SJSA1 (cell line): ENCODE data around the gene SCN3B. TPM values are rescaled to one million over a fixed set of nuclear protein-coding genes. Genes with fewer than 3 reads are reported as not detected.

Experiments
- DNase-seq, 2 experiments: peaks; one replicate each; pipeline ENCODE4 v3.0.0-alpha.2; 2015 to 2020; ENCODE audit warnings: low spot score in 2 of 2, low read depth in 1 of 2
- H3K27ac ChIP-seq: fragments of 250-450 bp; sonication (Bioruptor Pico); 2 replicates; pipeline ENCODE4 v1.5.1; 2020; ENCODE audit warnings: mild to moderate bottlenecking, moderate library complexity
- H3K27me3 ChIP-seq: fragments of 250-450 bp; sonication (Bioruptor Pico); replicated peaks from 2 replicates; pipeline ENCODE4 v1.5.1; 2020; ENCODE audit warnings: mild to moderate bottlenecking, moderate library complexity
- H3K36me3 ChIP-seq: fragments of 250-450 bp; sonication (Bioruptor Pico); 2 replicates; pipeline ENCODE4 v1.5.1; 2020; ENCODE audit warnings: mild to moderate bottlenecking
- H3K4me1 ChIP-seq: fragments of 250-450 bp; sonication (Bioruptor Pico); replicated peaks from 2 replicates; pipeline ENCODE4 v1.6.1; 2021; ENCODE audit warnings: mild to moderate bottlenecking
- H3K4me3 ChIP-seq: fragments of 250-450 bp; sonication (Bioruptor Pico); 2 replicates; pipeline ENCODE4 v1.5.1; 2020; ENCODE audit warnings: mild to moderate bottlenecking
- H3K9me3 ChIP-seq: fragments of 250-450 bp; sonication (Bioruptor Pico); replicated peaks from 2 replicates; pipeline ENCODE4 v1.5.1; 2020; ENCODE audit warnings: mild to moderate bottlenecking
- total RNA-seq: library from RNA; depleted of rRNA; stranded (reverse); fragments of >200 nt; shearing (Covaris generic); gene quantifications from 2 replicates; pipeline ENCODE4 v1.2.3, GENCODE V29; 2014

The SCN3B gene
- total RNA-seq, 1 experiment from 2014 or later = 0.18 TPM

DNA sequence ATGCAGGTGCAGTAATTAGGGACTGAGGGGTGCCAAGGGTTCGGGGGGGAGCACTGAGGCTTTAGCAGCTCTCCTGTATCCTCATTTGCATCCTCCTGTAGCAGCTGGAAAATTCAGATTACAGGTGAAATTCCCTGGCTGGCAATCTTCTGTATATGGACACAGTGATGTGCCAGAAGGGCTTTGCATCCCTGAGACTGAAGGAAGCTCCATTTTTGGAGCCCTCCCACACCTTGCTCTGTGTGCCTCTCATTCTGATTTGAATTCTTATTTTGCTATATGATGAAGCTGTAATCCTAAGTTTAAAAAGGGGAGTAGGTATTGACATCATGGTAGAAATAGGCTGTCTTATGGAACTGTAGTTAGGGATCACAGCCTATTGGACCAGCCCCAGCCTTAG, 46.6 kb downstream of the SCN3B start:
- Histone ChIP-seq H3K36me3 (no peaks in the 10 kb centered on the region), H3K9me3 (no peaks in the 10 kb centered on the region), H3K27ac (no peak overlapping the region), H3K27me3 (no peaks in the 10 kb centered on the region), H3K4me3 (no peak overlapping the region), H3K4me1 (no peaks in the 10 kb centered on the region)
- DNase-seq = no peak

DNA sequence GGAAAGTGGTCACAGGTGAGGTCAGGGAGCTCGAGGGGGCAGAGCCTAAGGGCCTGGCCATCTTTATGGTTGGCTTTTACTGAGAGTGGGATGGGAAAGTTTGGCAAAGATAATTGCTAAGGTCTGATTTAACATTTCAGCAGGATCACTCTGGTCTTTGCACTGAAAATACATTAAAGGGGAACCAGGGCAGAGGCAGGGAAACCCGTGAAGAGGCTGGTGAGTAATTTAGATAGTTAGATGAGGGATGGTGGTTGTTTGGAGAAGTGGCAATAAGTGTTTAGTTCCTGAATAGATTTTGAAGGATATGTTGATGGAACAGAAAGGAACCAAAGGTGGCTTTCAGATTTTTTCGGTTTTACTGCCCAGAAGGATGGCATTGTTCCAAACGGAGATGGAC, 50.8 kb downstream of the SCN3B start:
- Histone ChIP-seq H3K36me3 (no peaks in the 10 kb centered on the region), H3K27me3 (no peaks in the 10 kb centered on the region), H3K27ac (no peak overlapping the region), H3K4me3 (no peak overlapping the region), H3K4me1 (no peaks in the 10 kb centered on the region), H3K9me3 (no peaks in the 10 kb centered on the region)
- no peak for DNase-seq

DNA sequence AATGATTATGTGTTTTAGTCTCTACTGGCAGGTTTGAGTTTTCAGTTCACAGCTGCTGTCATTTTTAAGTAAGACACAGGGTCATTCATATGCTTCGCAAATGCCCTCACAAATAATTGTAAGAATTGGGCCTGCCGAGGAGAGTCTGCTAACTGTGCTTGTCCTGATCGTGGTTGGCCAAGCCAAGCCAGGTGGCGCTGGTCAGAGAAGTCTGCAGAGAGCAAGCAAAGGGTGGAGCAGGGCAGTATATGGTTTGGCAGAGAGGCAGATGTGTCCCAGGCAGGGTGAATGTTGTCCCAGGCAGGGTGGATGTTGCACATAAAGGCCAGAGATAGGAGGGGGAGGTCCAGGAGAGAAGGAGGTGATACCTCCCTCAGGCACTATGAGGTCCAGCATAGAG, 52.7 kb downstream of the SCN3B start:
- H3K27ac ChIP-seq = no peak overlapping the region

DNA sequence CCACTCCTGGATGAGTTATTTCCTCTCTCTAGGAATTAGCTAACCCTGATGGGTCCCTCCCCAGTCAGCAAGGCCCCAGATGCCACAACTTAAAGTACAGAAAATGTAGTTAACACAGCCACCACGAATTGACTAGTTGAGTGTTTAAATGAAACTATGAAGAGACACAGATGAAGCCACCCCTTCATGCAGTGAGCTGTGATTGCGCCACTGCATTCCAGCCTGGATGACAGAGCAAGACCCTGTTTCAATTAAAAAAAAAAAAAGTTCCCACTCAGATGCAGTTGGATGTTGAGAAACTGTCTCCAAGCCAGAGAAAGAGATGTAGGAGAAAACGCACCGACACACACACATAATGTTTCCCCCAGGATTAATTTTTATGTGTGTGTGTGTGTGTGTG, 53.3 kb downstream of the SCN3B start:
- DNase-seq = no peak
- Histone ChIP-seq H3K27ac (no peak overlapping the region), H3K36me3 (no peaks in the 10 kb centered on the region), H3K4me1 (no peaks in the 10 kb centered on the region), H3K9me3 (no peaks in the 10 kb centered on the region), H3K27me3 (no peaks in the 10 kb centered on the region), H3K4me3 (no peak overlapping the region)

More for the DNA sequence above, 52.7 kb downstream of the SCN3B start:
- no peaks in the 10 kb centered on the region for H3K9me3 ChIP-seq
- no peaks in the 10 kb centered on the region for H3K36me3 ChIP-seq
- no peaks in the 10 kb centered on the region for H3K27me3 ChIP-seq
- no peak overlapping the region for H3K4me3 ChIP-seq
- no peak for DNase-seq
- H3K4me1 ChIP-seq = no peaks in the 10 kb centered on the region

DNA sequence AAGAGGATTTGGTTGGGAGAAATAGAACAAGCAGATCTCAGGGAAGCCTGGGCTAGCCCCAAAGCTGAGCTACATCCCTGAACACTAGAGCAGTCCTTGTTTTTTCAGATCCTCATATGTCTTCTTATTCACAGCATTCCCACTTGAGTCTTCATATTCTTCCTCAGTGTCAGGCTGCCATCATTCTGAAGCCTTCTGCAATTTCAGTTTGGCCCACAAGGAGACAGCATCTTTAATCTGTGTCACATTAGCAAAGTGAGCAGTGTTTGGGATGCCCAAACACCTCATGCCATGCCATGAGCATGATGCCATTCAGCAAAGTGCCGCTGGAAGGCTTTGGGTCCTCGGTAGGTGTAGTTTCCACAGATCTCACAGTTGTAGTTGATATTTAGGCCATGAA, 56.6 kb downstream of the SCN3B start:
- DNase-seq = no peak
- H3K9me3 ChIP-seq = no peaks in the 10 kb centered on the region

DNA sequence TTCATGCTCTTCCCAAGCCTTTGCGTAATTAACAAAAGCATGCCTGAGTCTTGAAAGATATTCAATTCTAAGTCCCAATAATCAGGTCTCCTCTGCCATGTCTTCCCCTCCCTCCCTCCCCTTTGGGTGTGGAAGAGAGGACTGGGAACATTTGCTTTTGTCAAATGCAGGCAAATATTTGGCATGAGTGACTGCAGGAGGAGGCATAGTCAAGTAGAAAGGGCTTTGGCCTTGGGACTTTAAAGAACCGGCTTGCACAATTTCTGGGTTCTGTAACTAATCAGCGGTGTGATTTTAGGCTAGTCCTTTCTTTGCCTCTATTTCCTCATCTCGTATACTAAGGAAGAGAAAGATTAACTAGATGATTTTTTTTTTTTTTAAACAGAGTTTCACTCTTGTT, 59.5 kb downstream of the SCN3B start:
- no peak overlapping the region for H3K4me3 ChIP-seq
- H3K27me3 ChIP-seq = no peaks in the 10 kb centered on the region
- no peak overlapping the region for H3K27ac ChIP-seq
- no peaks in the 10 kb centered on the region for H3K36me3 ChIP-seq
- no peak for DNase-seq
- peaks cover 5% of the 10 kb centered on the region; the same call in 1 of the 2 replicates for H3K4me1 ChIP-seq
- no peaks in the 10 kb centered on the region for H3K9me3 ChIP-seq

More for the DNA sequence above, 56.6 kb downstream of the SCN3B start:
- H3K4me1 ChIP-seq = no peaks in the 10 kb centered on the region
- H3K36me3 ChIP-seq = no peaks in the 10 kb centered on the region
- H3K27me3 ChIP-seq = no peaks in the 10 kb centered on the region
- no peak overlapping the region for H3K4me3 ChIP-seq
- H3K27ac ChIP-seq = no peak overlapping the region

DNA sequence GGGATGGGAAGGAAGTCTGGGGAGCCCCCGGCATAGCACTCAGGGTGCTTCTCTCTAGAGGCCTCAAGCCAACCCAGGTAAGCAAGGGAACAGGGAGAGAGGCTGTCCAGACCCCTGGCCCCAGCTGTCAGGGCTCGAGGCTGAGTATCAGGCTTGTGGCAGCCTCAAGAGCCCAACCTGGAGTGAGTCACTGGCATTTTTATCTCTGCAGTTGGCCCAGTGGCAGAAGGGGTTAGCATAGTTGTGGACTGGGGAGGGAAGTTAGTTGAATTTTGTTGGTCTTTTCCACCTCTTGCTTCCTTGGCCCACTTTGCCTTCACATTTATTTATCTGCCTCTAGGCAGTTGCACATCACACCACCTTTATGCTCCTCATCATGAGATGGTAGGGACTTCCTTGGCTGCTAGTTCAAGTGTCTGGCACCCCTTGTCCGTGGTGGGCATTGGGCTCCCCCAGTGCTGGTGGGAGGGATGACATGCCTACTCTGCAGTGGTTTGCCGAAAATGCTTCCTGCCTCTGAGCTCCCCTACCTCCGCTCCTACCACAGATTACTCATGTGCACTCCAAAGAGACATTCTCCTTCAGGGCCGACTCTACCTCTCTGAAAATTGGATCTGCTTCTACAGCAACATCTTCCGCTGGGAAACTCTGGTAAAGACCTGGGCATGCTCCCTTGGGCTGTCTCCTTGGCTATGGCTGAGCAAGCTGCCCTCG, 60.1 kb downstream of the SCN3B start:
- H3K27ac ChIP-seq = no peak overlapping the region

DNA sequence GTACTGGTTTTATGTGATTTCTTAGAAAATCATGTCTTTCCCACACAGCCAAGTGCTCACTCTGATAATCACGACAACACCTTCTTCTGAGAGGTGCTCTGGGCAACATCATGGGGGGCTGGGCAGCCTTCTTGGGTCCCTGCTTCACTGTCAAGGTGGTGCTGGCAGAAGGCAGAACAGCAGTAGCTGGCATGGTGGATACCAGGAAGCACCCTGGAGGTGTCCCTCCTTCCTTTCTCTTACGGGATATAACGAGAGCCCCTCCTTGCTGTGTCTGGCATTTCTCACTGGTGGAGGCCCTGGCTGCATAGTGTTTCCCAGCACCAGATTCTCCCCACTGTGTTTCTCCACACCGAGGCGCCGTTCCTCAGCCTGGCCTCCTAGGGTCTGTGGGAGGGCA, 60.9 kb downstream of the SCN3B start:
- no peak overlapping the region for H3K27ac ChIP-seq
- H3K9me3 ChIP-seq = no peaks in the 10 kb centered on the region
- no peak for DNase-seq
- H3K4me1 ChIP-seq = peaks cover 5% of the 10 kb centered on the region; the same call in 1 of the 2 replicates
- H3K36me3 ChIP-seq = no peaks in the 10 kb centered on the region
- H3K4me3 ChIP-seq = no peak overlapping the region
- H3K27me3 ChIP-seq = no peaks in the 10 kb centered on the region

More for the DNA sequence above, 60.1 kb downstream of the SCN3B start:
- Histone ChIP-seq H3K27me3 (no peaks in the 10 kb centered on the region), H3K4me3 (no peak overlapping the region), H3K4me1 (peaks cover 5% of the 10 kb centered on the region; the same call in 1 of the 2 replicates), H3K9me3 (no peaks in the 10 kb centered on the region), H3K36me3 (no peaks in the 10 kb centered on the region)
- no peak for DNase-seq

DNA sequence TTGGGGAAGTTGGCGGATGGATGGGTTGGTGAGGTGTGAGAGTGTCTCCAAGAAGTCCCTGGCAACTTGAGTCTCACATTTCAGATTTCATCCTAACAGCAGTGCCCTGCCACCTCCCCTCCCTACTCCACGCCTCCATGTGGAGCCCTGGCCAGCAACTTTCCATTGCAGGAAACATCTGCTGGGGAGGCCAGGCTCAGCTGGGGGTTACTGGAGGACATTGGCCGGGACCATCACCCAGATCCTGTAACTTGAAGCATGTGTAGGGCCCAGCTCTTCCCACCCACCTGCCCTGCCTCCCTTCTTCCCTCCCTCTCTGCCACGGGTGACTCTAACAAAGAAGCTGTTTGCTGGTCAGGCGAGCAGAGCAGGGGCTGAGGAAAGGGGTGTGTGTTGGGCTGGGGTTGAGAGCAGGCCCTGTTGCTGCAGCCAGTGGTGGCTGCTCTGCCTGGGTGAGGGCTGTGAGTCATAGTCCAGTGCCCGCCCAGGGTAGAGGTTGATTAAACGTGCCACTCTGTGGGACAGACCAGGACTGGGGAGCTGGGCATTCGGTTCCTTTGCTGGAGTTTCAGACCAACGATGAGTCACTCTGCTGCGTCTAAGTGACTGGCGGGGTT, 64.0 kb downstream of the SCN3B start:
- H3K36me3 ChIP-seq = no peaks in the 10 kb centered on the region
- no peaks in the 10 kb centered on the region for H3K27me3 ChIP-seq
- peak; percentile 3 to 51 for DNase-seq
- H3K9me3 ChIP-seq = no peaks in the 10 kb centered on the region
- H3K4me3 ChIP-seq = no peak overlapping the region
- H3K27ac ChIP-seq = no peak overlapping the region
- peaks cover 5% of the 10 kb centered on the region; the same call in 1 of the 2 replicates for H3K4me1 ChIP-seq

DNA sequence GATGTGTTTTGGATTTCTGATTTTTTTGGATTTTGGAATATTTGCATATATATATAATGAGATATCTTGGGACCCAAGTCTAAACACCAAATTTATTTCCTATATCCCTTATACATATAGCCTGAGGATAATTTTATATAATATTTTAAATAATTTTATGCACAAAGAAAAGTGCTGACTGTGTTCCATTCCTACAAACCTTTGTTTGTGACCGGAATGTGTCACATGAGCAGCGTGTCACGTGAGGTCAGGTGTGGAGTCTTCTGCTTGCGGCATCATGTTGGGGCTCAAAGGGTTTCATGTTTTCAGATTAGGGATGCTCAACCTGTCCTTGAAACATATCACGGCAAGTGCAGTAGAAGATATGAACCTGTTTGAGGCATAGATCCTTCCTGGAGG, 65.6 kb downstream of the SCN3B start:
- Histone ChIP-seq H3K36me3 (no peaks in the 10 kb centered on the region), H3K4me1 (peaks cover 5% of the 10 kb centered on the region; the same call in 1 of the 2 replicates), H3K9me3 (no peaks in the 10 kb centered on the region), H3K4me3 (no peak overlapping the region), H3K27me3 (no peaks in the 10 kb centered on the region), H3K27ac (no peak overlapping the region)
- DNase-seq = no peak

DNA sequence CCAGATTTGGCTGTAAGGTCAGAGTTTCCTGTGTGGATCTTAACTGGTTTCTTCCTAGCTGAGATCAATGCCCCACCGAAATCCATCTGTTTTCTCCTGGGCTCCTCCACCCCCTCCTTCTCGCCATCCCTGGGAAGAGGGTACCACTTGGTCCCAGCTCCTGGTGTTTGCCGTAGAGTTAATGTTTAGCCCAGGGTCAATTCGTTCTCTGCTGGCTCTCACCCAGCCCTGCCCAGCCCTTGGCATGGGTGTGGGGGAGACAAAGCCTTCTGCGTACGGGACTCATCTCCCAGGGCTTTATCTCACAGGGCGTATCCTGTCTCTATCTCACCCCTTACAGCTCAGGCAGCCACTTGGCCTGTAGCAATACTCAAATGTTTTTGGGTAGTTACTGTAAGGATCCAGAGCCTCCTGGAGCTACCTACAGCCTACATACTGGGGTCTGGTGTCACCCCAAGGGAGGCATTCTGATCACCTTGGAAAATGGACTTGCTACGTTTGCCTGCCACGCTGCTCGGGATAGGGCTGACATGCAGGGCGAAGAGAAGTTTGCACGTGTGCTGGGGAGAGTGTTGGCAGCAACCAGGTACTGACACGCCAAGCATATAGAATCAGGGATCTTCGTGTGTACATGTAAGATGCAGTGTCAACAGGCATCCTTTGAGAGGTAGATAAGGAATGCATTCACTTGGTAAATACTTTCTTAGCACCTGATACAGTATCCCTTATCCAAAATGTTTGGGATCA, 66.1 kb downstream of the SCN3B start:
- H3K27ac ChIP-seq = no peak overlapping the region
- H3K4me1 ChIP-seq = peaks cover 5% of the 10 kb centered on the region; the same call in 1 of the 2 replicates
- no peak for DNase-seq
- no peaks in the 10 kb centered on the region for H3K9me3 ChIP-seq
- no peaks in the 10 kb centered on the region for H3K27me3 ChIP-seq
- H3K36me3 ChIP-seq = no peaks in the 10 kb centered on the region
- no peak overlapping the region for H3K4me3 ChIP-seq

DNA sequence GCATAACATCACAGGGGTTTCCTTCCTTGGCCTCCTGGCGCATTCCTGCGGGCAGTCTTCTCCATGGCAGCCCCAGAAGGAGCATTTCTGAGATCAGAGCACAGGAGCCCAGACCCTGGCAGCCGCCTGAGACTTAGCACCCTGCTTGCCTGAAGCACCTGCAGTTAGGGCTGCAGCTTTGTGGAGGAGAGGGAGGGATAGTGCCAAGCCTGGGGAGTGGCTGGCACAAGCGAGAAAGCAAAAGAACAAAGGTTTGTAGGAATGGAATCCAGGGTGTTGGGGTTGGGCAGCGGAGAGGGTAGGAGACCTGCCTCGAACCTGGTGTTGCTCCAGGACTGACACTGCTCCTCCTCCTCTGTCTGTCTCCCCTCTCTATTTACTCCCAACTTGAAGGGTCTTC, 66.9 kb downstream of the SCN3B start:
- H3K9me3 ChIP-seq = no peaks in the 10 kb centered on the region
- H3K27ac ChIP-seq = no peak overlapping the region
- no peak for DNase-seq
- H3K36me3 ChIP-seq = no peaks in the 10 kb centered on the region
- H3K4me1 ChIP-seq = peaks cover 5% of the 10 kb centered on the region; the same call in 1 of the 2 replicates
- H3K4me3 ChIP-seq = no peak overlapping the region
- H3K27me3 ChIP-seq = no peaks in the 10 kb centered on the region

DNA sequence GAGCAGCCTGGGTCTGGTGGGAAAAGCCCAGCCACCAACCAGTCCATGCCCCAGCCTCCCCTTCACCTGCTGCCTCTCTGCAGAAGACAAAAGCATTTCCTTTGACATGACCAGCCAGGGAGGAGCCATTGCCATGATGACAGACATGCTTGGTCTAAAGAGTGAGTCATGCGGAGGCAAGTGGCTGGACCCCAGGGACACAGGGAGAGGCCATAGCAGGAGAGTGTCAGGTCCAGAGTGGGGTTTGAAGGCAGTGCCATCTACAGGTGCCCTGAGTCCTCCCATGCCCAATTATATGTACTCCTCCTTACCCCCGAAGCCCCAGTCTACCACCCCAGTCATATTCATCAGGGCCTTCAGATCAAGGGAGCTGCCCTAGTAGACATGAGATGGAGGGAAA, 67.4 kb downstream of the SCN3B start:
- H3K27me3 ChIP-seq = no peaks in the 10 kb centered on the region
- no peak overlapping the region for H3K4me3 ChIP-seq
- DNase-seq = no peak
- H3K36me3 ChIP-seq = no peaks in the 10 kb centered on the region
- H3K9me3 ChIP-seq = no peaks in the 10 kb centered on the region
- no peak overlapping the region for H3K27ac ChIP-seq
- peaks cover 5% of the 10 kb centered on the region; the same call in 1 of the 2 replicates for H3K4me1 ChIP-seq

DNA sequence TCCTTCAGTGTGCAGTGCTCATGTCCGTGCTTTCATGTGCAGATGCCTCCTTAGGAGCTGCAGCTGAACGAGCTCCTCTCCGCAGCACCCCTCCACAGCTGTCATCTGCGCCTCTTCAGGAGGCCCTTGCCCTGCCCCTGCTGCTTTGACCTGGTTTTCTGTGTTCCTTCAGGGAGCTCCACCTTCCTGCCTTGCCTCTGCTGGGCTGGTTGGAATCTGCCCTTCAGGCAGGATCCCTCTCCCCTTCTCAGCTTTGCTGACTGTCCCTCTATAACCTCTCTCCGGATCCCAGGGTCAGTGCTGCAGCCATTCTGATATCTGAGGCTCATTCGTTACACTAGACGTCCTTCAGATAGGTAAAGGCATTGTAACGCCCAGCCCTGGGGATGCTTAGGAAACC, 67.9 kb downstream of the SCN3B start:
- H3K4me1 ChIP-seq = peaks cover 5% of the 10 kb centered on the region; the same call in 1 of the 2 replicates

More for the DNA sequence above, 67.9 kb downstream of the SCN3B start:
- no peak for DNase-seq
- no peak overlapping the region for H3K27ac ChIP-seq
- no peaks in the 10 kb centered on the region for H3K27me3 ChIP-seq
- H3K9me3 ChIP-seq = no peaks in the 10 kb centered on the region
- H3K4me3 ChIP-seq = no peak overlapping the region
- no peaks in the 10 kb centered on the region for H3K36me3 ChIP-seq
